Mesenchymal stem cell (in vitro differentiated cells and primary cell): ENCODE results near the gene PRDX4.
"Not testable (repeated sequence)": the region's sequence is repeated elsewhere in the genome, so short reads cannot be mapped to it uniquely, and the experiment has no call there.

Experiments used
- DNase-seq: peaks from one replicate; pipeline ENCODE4 v3.0.0-alpha.2; 2013
- H2AFZ ChIP-seq: one replicate; pipeline ENCODE4 v1.6.1; 2013; ENCODE audit warnings: low read depth, mild to moderate bottlenecking, control low read depth, inconsistent platforms, low read length, moderate library complexity
- H2AK5ac ChIP-seq: 2 replicates; pipeline ENCODE4 v1.6.1; 2013; ENCODE audit warnings: low read length, moderate library complexity, mild to moderate bottlenecking, inconsistent platforms; ENCODE audit not compliant: severe bottlenecking
- H2BK120ac ChIP-seq: one replicate; pipeline ENCODE4 v1.6.1; 2013; ENCODE audit warnings: low read depth, mild to moderate bottlenecking, inconsistent platforms, low read length, moderate library complexity
- H2BK12ac ChIP-seq, 2 experiments: one replicate each; pipeline ENCODE4 v1.6.1; 2013; ENCODE audit warnings: inconsistent platforms in 2 of 2, low read length in 2 of 2, mild to moderate bottlenecking in 2 of 2, moderate library complexity in 2 of 2, control low read depth in 1 of 2
- H2BK15ac ChIP-seq: one replicate; pipeline ENCODE4 v1.6.1; 2013; ENCODE audit warnings: mild to moderate bottlenecking, low read depth, inconsistent platforms; ENCODE audit not compliant: poor library complexity, severe bottlenecking
- H2BK5ac ChIP-seq: 2 replicates; pipeline ENCODE4 v1.6.1; 2013; ENCODE audit warnings: low read depth, mild to moderate bottlenecking, low read length, control low read depth, inconsistent platforms; ENCODE audit not compliant: poor library complexity, severe bottlenecking
- H3K14ac ChIP-seq, 2 experiments: one replicate each; pipeline ENCODE4 v1.6.1; 2013; ENCODE audit warnings: inconsistent platforms in 2 of 2, low read length in 2 of 2, control low read depth in 1 of 2, mild to moderate bottlenecking in 1 of 2, moderate library complexity in 1 of 2
- H3K18ac ChIP-seq, 2 experiments: one replicate each; pipeline ENCODE4 v1.6.1; 2013; ENCODE audit warnings: inconsistent platforms in 2 of 2, low read length in 2 of 2, control low read depth in 1 of 2, low read depth in 1 of 2, mild to moderate bottlenecking in 1 of 2
- H3K23ac ChIP-seq, 2 experiments: one replicate each; pipeline ENCODE4 v1.6.1; 2013; ENCODE audit warnings: inconsistent platforms in 2 of 2, low read length in 2 of 2, mild to moderate bottlenecking in 2 of 2, moderate library complexity in 2 of 2, control low read depth in 1 of 2
- H3K27ac ChIP-seq: 2 replicates; pipeline ENCODE4 v1.5.1; 2013; ENCODE audit warnings: mild to moderate bottlenecking, moderate library complexity, low read length, control low read depth, inconsistent platforms; ENCODE audit not compliant: poor library complexity, severe bottlenecking
- H3K27me3 ChIP-seq, 2 experiments: 2 replicates each; pipeline versions ENCODE4 v1.6.1 to v1.7.0; 2013; ENCODE audit warnings: low read length in 2 of 2, mild to moderate bottlenecking in 2 of 2, moderate library complexity in 2 of 2, control low read depth in 1 of 2, inconsistent platforms in 1 of 2; ENCODE audit not compliant: control insufficient read depth in 1 of 2, insufficient read depth in 1 of 2
- H3K36me3 ChIP-seq, 2 experiments: 2 replicates each; pipeline versions ENCODE4 v1.6.1 to v1.7.0; 2013; ENCODE audit warnings: low read length in 2 of 2, control low read depth in 1 of 2, inconsistent platforms in 1 of 2, low read depth in 1 of 2, mild to moderate bottlenecking in 1 of 2; ENCODE audit not compliant: insufficient read depth in 2 of 2, control insufficient read depth in 1 of 2
- H3K4ac ChIP-seq, 2 experiments: one replicate each; pipeline ENCODE4 v1.6.1; 2013; ENCODE audit warnings: inconsistent platforms in 2 of 2, low read length in 2 of 2, mild to moderate bottlenecking in 2 of 2, moderate library complexity in 2 of 2, control low read depth in 1 of 2, low read depth in 1 of 2
- H3K4me1 ChIP-seq: 2 replicates; pipeline ENCODE4 v1.6.1; 2013; ENCODE audit warnings: low read depth, low read length, control low read depth; ENCODE audit not compliant: control insufficient read depth, insufficient read depth
- H3K4me2 ChIP-seq: 2 replicates; pipeline ENCODE4 v1.6.1; 2013; ENCODE audit warnings: low read length, mild to moderate bottlenecking, inconsistent platforms; ENCODE audit not compliant: poor library complexity, severe bottlenecking
- H3K4me3 ChIP-seq, 2 experiments: 2 replicates each; pipeline versions ENCODE4 v1.5.1 to v1.7.0; 2013; ENCODE audit warnings: low read length in 2 of 2, mild to moderate bottlenecking in 2 of 2, control low read depth in 1 of 2, low read depth in 1 of 2; ENCODE audit not compliant: insufficient read depth in 1 of 2
- H3K79me1 ChIP-seq: replicated peaks from 2 replicates; pipeline ENCODE4 v1.6.1; 2013; ENCODE audit warnings: mild to moderate bottlenecking, control low read depth, low read length, inconsistent platforms; ENCODE audit not compliant: poor library complexity, severe bottlenecking
- H3K9ac ChIP-seq: 2 replicates; pipeline ENCODE4 v1.7.0; 2013; ENCODE audit warnings: mild to moderate bottlenecking, low read length, moderate library complexity
- H3K9me3 ChIP-seq: 2 replicates; pipeline ENCODE4 v1.7.0; 2013; ENCODE audit warnings: mild to moderate bottlenecking, low read length; ENCODE audit not compliant: control insufficient read depth
- H4K8ac ChIP-seq: one replicate; pipeline ENCODE4 v1.6.1; 2013; ENCODE audit warnings: inconsistent platforms, mild to moderate bottlenecking, low read length, moderate library complexity
- H4K91ac ChIP-seq: one replicate; pipeline ENCODE4 v1.6.1; 2013; ENCODE audit warnings: mild to moderate bottlenecking, low read length, inconsistent platforms
- WGBS: methylation state at CpG from one replicate; pipeline ENCODE4 v1.1.7; 2013; ENCODE audit warnings: mixed read lengths; 5-methylcytosine and 5-hydroxymethylcytosine counted together

PRDX4 gene

GRCh38 chrX:23659339-23659738, 8.0 kb upstream of the PRDX4 start:
- H3K4me3 ChIP-seq = no peak overlapping the region
- no peak overlapping the region for H2AK5ac ChIP-seq
- H2AFZ ChIP-seq = no peak overlapping the region
- H3K9me3 ChIP-seq = no peaks in the 10 kb centered on the region
- no peak overlapping the region for H3K23ac ChIP-seq
- no peaks in the 10 kb centered on the region for H3K4me1 ChIP-seq
- H3K14ac ChIP-seq = no peak overlapping the region
- no peaks in the 10 kb centered on the region for H3K36me3 ChIP-seq
- H2BK5ac ChIP-seq = no peak overlapping the region
- no peak overlapping the region for H3K9ac ChIP-seq
- no peak overlapping the region for H3K4me2 ChIP-seq
- H4K8ac ChIP-seq = no peak overlapping the region
- 97% methylated on average over 3 of the region's 4 CpGs for WGBS
- H4K91ac ChIP-seq = no peak overlapping the region
- no peaks in the 10 kb centered on the region for H3K79me1 ChIP-seq
- no peak overlapping the region for H3K27ac ChIP-seq
- H2BK12ac ChIP-seq = no peak overlapping the region
- no peak overlapping the region for H2BK120ac ChIP-seq
- H3K27me3 ChIP-seq = peaks cover 0 to 5% of the 10 kb centered on the region in 2 experiments
- no peak overlapping the region for H2BK15ac ChIP-seq
- H3K4ac ChIP-seq = no peak overlapping the region
- no peak for DNase-seq
- no peak overlapping the region for H3K18ac ChIP-seq

GRCh38 chrX:23660083-23660765, 7.1 kb upstream of the PRDX4 start:
- H3K14ac ChIP-seq, DNase-seq, H2BK15ac ChIP-seq, H3K4ac ChIP-seq, H3K79me1 ChIP-seq, H3K18ac ChIP-seq, H2BK12ac ChIP-seq, H3K27ac ChIP-seq, H3K4me3 ChIP-seq, H2BK120ac ChIP-seq, H4K91ac ChIP-seq, H2AK5ac ChIP-seq, H3K23ac ChIP-seq, H2AFZ ChIP-seq, H3K9ac ChIP-seq, H3K4me2 ChIP-seq, H4K8ac ChIP-seq, H3K4me1 ChIP-seq, H2BK5ac ChIP-seq, H3K9me3 ChIP-seq, H3K27me3 ChIP-seq, H3K36me3 ChIP-seq: not testable (repeated sequence)
- WGBS = 40% methylated on average over 2 of the region's 8 CpGs

- H3K4ac ChIP-seq = no peak overlapping the region
- H3K9me3 ChIP-seq = no peaks in the 10 kb centered on the region
- H3K18ac ChIP-seq = no peak overlapping the region
- no peak overlapping the region for H2BK12ac ChIP-seq
- 100% methylated on average over 1 of the region's 2 CpGs for WGBS
- no peak overlapping the region for H2BK5ac ChIP-seq
- H3K23ac ChIP-seq = no peak overlapping the region
- H3K9ac ChIP-seq = no peak overlapping the region
- no peaks in the 10 kb centered on the region for H3K79me1 ChIP-seq
- no peak overlapping the region for H4K8ac ChIP-seq
- H3K27ac ChIP-seq = no peak overlapping the region
- DNase-seq = no peak
- no peak overlapping the region for H2BK120ac ChIP-seq
- no peak overlapping the region for H3K14ac ChIP-seq
- no peak overlapping the region for H4K91ac ChIP-seq
- no peak overlapping the region for H3K4me3 ChIP-seq
- no peak overlapping the region for H3K4me2 ChIP-seq
- peaks cover 0 to 5% of the 10 kb centered on the region in 2 experiments for H3K27me3 ChIP-seq
- no peaks in the 10 kb centered on the region for H3K4me1 ChIP-seq
- no peak overlapping the region for H2AFZ ChIP-seq
- no peak overlapping the region for H2AK5ac ChIP-seq
- H3K36me3 ChIP-seq = no peaks in the 10 kb centered on the region
- H2BK15ac ChIP-seq = no peak overlapping the region
These were observed 6.5 kb upstream of the PRDX4 start for GRCh38 chrX:23660766-23661132.

- no peak overlapping the region for H2AFZ ChIP-seq
- H3K4me1 ChIP-seq = peaks cover 2% of the 10 kb centered on the region
- no peak overlapping the region for H3K14ac ChIP-seq
- H4K91ac ChIP-seq = no peak overlapping the region
- no peak overlapping the region for H2BK120ac ChIP-seq
- H3K23ac ChIP-seq = no peak overlapping the region
- H2BK15ac ChIP-seq = no peak overlapping the region
- H2AK5ac ChIP-seq = no peak overlapping the region
- no peak for DNase-seq
- no peak overlapping the region for H3K4me2 ChIP-seq
- H2BK5ac ChIP-seq = no peak overlapping the region
- H3K4me3 ChIP-seq = no peak overlapping the region
- no peak overlapping the region for H3K18ac ChIP-seq
- no peak overlapping the region for H3K4ac ChIP-seq
- no peaks in the 10 kb centered on the region for H3K36me3 ChIP-seq
- no peak overlapping the region for H2BK12ac ChIP-seq
- no peaks in the 10 kb centered on the region for H3K79me1 ChIP-seq
- H3K27ac ChIP-seq = no peak overlapping the region
- peaks cover 0 to 5% of the 10 kb centered on the region in 2 experiments for H3K27me3 ChIP-seq
- no CpG with 5 or more reads among the region's 1 CpG for WGBS
- H3K9ac ChIP-seq = no peak overlapping the region
- H3K9me3 ChIP-seq = no peaks in the 10 kb centered on the region
- no peak overlapping the region for H4K8ac ChIP-seq
These were observed 5.6 kb upstream of the PRDX4 start for GRCh38 chrX:23661671-23662070.
